GM12892 (cell line): ENCODE measurements around the gene BHLHE40.

ENCODE experiments used
- POLR2A ChIP-seq: IDR thresholded peaks from 2 replicates; pipeline ENCODE4 v1.6.1; 2011; ENCODE audit warnings: low read depth, low read length, control low read depth
- POLR2AphosphoS5 ChIP-seq: IDR thresholded peaks from 2 replicates; pipeline ENCODE4 v1.6.1; 2011; ENCODE audit warnings: low read depth, low read length, control low read depth
- TAF1 ChIP-seq: IDR thresholded peaks from 2 replicates; pipeline ENCODE4 v1.6.1; 2011; ENCODE audit warnings: low read depth, mild to moderate bottlenecking, control low read depth, low read length, borderline replicate concordance

DNA sequence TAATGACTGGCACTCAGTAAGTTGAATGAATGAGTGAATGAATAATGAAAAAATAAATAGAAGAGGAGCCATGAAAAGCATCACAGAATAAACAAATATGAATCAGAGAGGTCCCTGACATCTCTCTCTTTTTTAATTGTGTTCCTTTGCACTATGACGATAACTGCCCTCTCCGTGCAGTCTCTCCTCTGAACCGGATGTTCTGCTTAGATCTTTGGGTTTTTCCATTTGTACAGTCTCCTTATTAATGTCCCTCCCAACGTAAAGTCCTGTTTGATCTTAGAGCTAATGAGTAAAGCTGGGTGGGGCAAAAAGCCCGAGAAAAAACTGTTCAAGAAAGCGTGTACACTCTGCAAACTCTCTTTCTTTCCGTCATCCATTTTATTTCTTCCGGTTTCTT, 28.3 kb upstream of the BHLHE40 start:
- TF ChIP-seq TAF1 (no peak), POLR2AphosphoS5 (no peak), POLR2A (no peak)
